Measurements from ENCODE around the gene EXOC4.

EXOC4 gene

DNA sequence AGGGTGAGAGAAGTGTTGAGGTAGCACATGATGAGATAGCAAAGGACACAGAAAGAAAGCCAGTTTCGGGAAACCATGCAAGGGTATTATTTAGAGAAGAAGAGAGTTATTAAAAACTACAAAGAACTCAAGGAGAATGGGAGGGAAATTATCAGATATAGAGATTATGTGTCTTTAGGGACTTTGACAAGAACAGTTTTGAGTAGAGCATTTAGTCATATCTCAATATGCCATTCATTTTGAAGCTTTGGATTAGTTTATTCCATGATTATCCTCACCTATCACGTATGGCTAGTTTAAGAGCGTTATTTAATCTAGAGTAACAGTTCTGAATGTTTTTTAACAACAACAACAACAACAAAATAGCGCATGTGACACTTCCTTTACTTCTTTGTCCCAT is 409.4 kb downstream of the EXOC4 start:
- DNase-seq (ENCODE audit: low read depth in 4 of 4, low spot score in 1 of 4), result no peak

GRCh38 chr7:133662830-133663229 is 410.0 kb downstream of the EXOC4 start:
- no peak for DNase-seq (ENCODE audit: low read depth in 4 of 4, low spot score in 1 of 4)

GRCh38 chr7:133664528-133664927 is 411.6 kb downstream of the EXOC4 start:
- no peak for DNase-seq (ENCODE audit: low read depth in 4 of 4, low spot score in 1 of 4)

- DNase-seq (ENCODE audit: low read depth in 4 of 4, low spot score in 1 of 4), result no peak
Measured at GRCh38 chr7:133668296-133669060, 415.6 kb downstream of the EXOC4 start.

- no peak for DNase-seq (ENCODE audit: low read depth in 4 of 4, low spot score in 1 of 4)
Measured at GRCh38 chr7:133669061-133669455, 416.2 kb downstream of the EXOC4 start.

- no peak for DNase-seq (ENCODE audit: low read depth in 4 of 4, low spot score in 1 of 4)
Measured at GRCh38 chr7:133670250-133670649, 417.4 kb downstream of the EXOC4 start.

GRCh38 chr7:133672866-133673265 is 420.0 kb downstream of the EXOC4 start:
- DNase-seq (ENCODE audit: low read depth in 4 of 4, low spot score in 1 of 4), result no peak

DNA sequence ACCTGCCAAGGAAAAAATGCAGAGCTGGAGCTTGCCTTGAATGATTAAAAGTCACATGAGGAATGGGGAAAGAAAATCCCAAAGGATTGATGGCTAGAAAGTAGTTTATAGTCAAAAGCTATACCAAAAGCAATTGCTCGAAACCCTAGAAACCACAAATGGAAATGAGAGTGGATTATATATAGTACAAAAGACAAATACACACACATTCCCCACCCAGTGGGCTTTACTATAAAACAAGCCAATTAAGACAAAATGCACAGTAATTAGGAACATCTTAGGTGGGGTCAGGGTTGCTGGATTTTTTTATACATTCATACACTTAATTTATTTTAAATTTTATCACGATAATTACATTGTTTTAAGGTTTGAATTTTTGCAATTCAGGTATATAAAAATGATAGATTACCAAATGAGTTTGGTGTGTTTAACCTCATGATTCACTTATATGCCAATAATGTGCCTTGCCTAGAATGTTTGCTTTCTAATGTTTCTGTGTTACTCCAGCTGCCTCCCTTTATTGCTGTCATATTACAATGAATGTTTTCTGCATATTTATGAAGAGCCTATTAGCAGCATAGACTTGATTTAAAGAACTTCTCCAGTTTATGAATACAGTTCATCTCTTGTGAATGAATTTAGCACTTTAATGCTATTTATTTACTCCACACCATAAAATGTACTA is 421.3 kb downstream of the EXOC4 start:
- no peak for DNase-seq (ENCODE audit: low read depth in 4 of 4, low spot score in 1 of 4)

DNA sequence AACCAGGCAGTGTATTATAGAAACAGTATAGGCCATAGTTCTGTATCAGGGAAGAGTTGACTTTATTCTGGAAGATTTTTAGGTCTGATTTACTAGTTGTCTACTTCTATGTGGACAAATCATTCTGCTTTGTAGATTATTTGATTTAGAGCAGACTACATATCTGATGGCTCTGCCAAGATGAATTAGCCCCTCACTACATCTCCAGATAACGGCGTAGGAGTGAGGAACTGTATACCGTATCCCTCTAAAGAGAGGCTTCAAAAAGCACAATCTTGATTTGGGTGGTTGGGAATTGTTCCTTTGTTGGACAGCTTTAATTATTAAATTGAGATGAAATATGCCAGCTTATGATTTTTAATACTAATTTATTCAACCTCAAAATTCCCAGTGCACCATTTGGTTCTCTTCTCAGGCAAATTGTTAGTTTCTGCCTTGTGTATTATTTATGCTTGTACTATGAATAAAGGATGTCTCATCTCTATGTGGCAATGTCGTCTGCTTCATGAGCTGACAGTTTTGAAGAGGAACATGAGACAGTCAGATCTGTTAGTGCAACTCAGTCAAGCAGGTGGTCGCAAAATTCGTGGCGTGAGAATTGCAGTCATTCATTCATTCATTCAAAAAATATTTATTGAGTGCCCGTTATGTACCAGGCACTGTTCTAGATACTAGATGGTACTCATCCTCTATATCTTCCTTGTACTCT is 422.8 kb downstream of the EXOC4 start:
- DNase-seq (ENCODE audit: low read depth in 4 of 4, low spot score in 1 of 4), result no peak

DNA sequence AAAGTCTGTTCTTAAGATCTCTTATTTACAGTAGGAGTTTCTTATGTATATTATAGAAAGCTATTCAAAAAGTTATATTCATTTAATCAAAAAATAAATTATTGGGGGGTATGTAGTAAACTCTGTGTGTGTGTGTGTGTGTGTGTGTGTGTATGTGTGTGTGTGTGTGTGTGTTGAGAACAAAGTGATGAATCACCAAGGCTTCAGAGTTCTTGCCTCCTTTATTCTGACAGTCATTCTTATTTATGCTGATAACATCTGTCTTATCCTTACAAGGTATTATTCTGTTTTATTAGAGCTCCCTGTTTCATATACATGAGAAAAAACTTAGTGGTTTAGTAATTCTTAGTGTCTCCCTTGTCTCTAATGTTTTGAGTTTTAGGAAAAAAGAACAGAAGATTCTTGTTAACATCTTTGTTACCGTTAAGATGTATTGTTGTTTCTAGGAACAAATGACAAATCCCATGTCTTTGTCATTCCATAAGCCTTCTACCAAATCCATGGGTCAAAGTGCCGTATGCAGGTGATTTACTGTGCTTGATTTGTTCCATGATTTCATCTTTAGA is 424.0 kb downstream of the EXOC4 start:
- DNase-seq (ENCODE audit: low read depth in 4 of 4, low spot score in 1 of 4), result no peak

DNA sequence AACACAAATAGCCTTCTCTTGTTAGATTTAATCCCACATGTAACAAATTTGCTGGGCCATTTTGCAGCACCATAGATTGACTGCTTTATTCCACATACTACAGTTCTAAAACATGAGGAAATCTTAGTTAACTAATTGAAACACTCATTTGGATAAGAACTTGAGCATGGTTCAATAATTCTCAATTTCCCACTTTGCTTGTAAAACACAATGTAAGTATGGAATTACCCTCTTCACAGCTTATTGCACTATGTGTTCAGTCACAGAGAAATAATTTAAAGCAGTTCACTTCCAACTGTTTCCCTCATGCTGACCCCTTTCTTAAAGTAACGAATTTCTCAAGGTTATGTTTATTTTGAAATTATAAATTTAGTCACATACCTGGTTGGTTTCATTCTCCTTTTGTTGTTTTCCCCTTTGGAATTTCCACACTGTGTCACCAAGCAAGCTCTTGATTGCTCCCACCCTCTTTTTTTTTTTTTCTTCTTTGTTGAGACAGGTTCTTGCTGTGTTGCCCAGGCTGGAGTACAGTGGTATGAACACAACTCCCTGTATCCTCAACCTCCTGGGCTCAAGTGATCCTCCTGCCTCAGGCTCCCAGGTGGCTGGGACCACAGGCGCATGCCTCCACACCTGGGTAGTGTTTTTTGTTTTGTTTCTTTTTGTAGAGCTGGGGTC is 425.4 kb downstream of the EXOC4 start:
- DNase-seq (ENCODE audit: low read depth in 4 of 4, low spot score in 1 of 4), result no peak

- no peak for DNase-seq (ENCODE audit: low read depth in 4 of 4, low spot score in 1 of 4)
Measured at GRCh38 chr7:133679977-133680376, 427.1 kb downstream of the EXOC4 start.

DNA sequence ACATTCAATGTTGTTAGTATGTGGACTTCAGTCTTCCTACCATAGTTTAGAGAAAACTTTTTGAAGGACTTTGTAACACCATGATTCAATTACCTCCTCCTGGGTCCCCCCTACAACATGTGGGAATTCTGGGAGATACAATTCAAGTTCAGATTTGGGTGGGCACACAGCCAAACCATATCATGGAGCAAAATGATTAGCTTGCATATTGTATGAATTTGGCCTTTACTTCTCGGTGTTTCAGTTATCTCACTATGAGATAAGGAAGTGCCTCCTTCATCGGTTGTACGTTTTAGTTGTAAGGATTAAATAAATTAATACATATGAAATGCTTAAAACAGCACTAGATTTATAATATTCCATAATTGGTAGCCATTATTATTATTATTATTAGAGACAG is 428.7 kb downstream of the EXOC4 start:
- no peak for DNase-seq (ENCODE audit: low read depth in 4 of 4, low spot score in 1 of 4)

- DNase-seq (ENCODE audit: low read depth in 4 of 4, low spot score in 1 of 4), result no peak
Measured at GRCh38 chr7:133682364-133683181, 429.7 kb downstream of the EXOC4 start.

- no peak for DNase-seq (ENCODE audit: low read depth in 4 of 4, low spot score in 1 of 4)
Measured at GRCh38 chr7:133683182-133683454, 430.2 kb downstream of the EXOC4 start.

DNA sequence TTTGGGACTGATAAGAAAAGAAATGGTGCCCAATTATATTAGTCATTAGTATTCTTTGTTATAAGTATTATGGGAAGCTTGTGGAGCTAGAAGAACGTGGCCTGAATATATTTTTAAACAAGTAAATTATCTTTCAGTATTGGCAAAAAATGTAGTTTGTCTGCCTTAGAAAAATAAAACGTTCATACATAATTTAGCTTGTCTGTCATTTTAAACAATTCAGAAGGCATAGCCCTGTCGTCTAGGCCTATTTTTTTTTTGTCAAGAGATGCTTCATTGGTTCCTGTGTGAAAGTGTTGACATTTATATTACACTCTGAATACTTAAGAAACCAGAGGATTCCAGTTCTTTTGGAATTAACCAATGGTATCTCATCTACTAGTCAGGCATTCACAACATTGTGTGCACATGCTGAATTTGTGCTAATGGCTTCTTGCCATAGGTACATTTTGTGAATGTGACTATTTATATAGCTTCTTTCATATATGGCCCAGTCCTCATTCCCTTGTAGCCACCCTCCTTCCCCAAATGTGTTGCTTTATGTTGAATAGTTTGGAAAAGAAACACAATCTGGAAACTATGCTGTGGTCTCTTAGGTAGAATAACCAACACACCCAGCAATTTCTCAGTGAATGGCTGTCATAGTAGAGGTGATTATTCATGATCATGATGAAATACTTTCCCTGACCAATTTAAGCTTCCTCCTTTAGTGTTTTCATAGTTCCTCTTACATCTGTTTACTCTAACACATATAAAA is 435.8 kb downstream of the EXOC4 start:
- DNase-seq (ENCODE audit: low read depth in 4 of 4, low spot score in 1 of 4), result no peak

- DNase-seq (ENCODE audit: low read depth in 4 of 4, low spot score in 1 of 4), result no peak
Measured at GRCh38 chr7:133690740-133691139, 437.9 kb downstream of the EXOC4 start.

DNA sequence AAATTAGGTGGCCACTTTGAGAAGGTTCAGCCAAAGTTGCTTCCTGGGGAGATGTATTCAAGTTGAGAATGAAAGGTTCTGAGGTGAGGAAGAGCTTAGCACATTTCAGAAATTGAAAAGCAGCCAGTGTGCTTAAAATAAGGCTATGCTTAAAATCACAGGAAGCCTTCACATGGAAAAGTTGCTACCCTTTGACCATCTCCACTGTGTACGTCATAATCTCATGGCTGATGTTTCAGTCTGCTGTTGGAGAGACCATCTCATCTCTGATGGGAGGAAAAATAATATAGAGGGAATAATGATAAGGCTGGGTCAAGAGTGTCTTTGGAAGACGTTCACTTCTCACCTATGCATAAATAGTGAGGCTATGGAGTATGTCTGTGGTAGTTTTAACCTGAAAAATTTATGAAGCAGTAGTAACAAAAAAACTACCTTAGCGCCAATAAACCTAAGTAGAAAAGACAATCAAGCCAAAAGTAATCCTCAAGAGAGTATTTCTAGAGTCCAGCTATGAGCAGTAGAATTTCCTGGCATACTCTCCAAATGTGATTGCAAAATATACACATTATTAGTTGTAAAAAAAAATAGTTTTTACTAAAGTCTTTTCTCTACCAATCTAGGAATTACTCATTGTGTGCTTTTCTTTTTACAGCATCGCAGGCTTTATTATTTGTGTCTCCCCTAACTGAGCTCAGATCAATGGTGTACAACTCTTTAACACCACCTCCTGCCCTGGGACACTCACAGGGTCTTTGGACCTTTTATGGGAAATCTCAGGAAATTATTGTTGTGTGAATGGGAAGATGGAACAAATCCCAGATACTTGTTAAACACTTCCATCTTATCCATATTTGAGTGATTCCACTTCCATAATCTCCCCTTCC is 439.1 kb downstream of the EXOC4 start:
- DNase-seq (ENCODE audit: low read depth in 4 of 4, low spot score in 1 of 4), result no peak

- DNase-seq (ENCODE audit: low read depth in 4 of 4, low spot score in 1 of 4), result no peak
Measured at GRCh38 chr7:133693281-133693680, 440.4 kb downstream of the EXOC4 start.

Data from stimulated activated CD4-positive, alpha-beta T cell treated with anti-CD3 and anti-CD28 coated beads, Interleukin-1b, Interleukin-23, amount 100 ng/mL, for 24 hours (primary cell).